Transverse colon (tissue), 4 donors: Measurements from ENCODE around the gene GOLT1A. TPM values are rescaled to one million over a fixed set of nuclear protein-coding genes. Genes with fewer than 3 reads are reported as not detected.

Experiments used
- DNase-seq: peaks from one replicate; pipeline ENCODE4 v3.0.0-alpha.2; 2019
- H3K27ac ChIP-seq, 4 donors: fragments of 200-600 bp; sonication (generic); 2 replicates each; pipeline ENCODE4 v1.5.1; 2016 to 2018; ENCODE audit warnings: inconsistent platforms in 4 of 4
- H3K27me3 ChIP-seq: fragments of 200-600 bp; sonication (generic); 2 replicates; pipeline ENCODE4 v1.5.1; 2017; ENCODE audit warnings: inconsistent platforms
- H3K36me3 ChIP-seq, 4 donors: fragments of 200-600 bp; sonication (generic); 2 replicates each; pipeline ENCODE4 v1.5.1; 2017 to 2019; ENCODE audit warnings: inconsistent platforms in 4 of 4
- H3K4me1 ChIP-seq, 4 donors: fragments of 200-600 bp; sonication (generic); 2 replicates each; pipeline ENCODE4 v1.5.1; 2017 to 2020; ENCODE audit warnings: inconsistent platforms in 4 of 4
- H3K4me3 ChIP-seq, 4 donors: fragments of 200-600 bp; sonication (generic); 1 replicate in 1 of 4; 2 replicates in 3 of 4; pipeline versions ENCODE4 v1.5.1 to v1.6.1; 2017 to 2019; ENCODE audit warnings: inconsistent platforms in 4 of 4
- H3K9me3 ChIP-seq, 2 donors: fragments of 200-600 bp; sonication (generic); 2 replicates each; pipeline ENCODE4 v1.5.1; 2017 to 2019; ENCODE audit warnings: inconsistent platforms in 2 of 2
- EP300 ChIP-seq: sonication (generic); formaldehyde crosslinking; IDR thresholded peaks from one replicate; pipeline ENCODE4 v1.6.1; 2017; ENCODE audit warnings: antibody characterized with exemption, low read depth
- POLR2A ChIP-seq: fragments of 450-650 bp; IDR thresholded peaks from one replicate; pipeline ENCODE4 v1.6.1; 2016; ENCODE audit warnings: antibody characterized with exemption, mild to moderate bottlenecking, moderate library complexity
- POLR2AphosphoS5 ChIP-seq, 3 donors: sonication (generic); formaldehyde crosslinking; IDR thresholded peaks; one replicate each; pipeline ENCODE4 v1.6.1; 2016; ENCODE audit warnings: antibody characterized with exemption in 3 of 3
- WGBS, 2 donors: methylation state at CpG; one replicate each; pipeline ENCODE4 v1.1.5; 2018; ENCODE audit warnings: low coverage in 1 of 2; 5-methylcytosine and 5-hydroxymethylcytosine counted together
- in situ Hi-C, 4 donors: fragments of 200-750 bp; cut with MboI; loops; one replicate each; pipeline versions ENCODE4 v1.15.0 to v1.15.1; 2017; ENCODE audit warnings: low sequenced_read_pairs in 3 of 4, low pct_ligation_motif_present in 1 of 4, low pct_unique_long_range_greater_than_20kb in 1 of 4
- intact Hi-C: fragments of 100-400 bp; cut with DNase I; formaldehyde crosslinking; loops from one replicate; pipeline ENCODE4 v1.15.1; 2023; ENCODE audit warnings: low total_unique reads
- total RNA-seq, 4 donors: library from RNA; depleted of rRNA; stranded (reverse); fragments of >200 nt; gene quantifications; one replicate each; pipeline ENCODE4 v1.1.0, GENCODE V29; 2016
- TF ChIP-seq, protein P1 (sequence below), 5 experiments: fragments of 200-600 bp in 3 of 5; fragments of 450-650 bp in 2 of 5; sonication (generic) in 3 of 5; IDR thresholded peaks; 1 replicate in 2 of 5; 2 replicates in 3 of 5; pipeline ENCODE4 v1.5.1; 2016 to 2017; ENCODE audit warnings: antibody characterized with exemption in 5 of 5, inconsistent platforms in 3 of 5, mild to moderate bottlenecking in 2 of 5, moderate library complexity in 1 of 5

The GOLT1A gene
- total RNA-seq, 4 donors from 2014 or later: 9.7 to 13.8 TPM; not detected in 2

DNA sequence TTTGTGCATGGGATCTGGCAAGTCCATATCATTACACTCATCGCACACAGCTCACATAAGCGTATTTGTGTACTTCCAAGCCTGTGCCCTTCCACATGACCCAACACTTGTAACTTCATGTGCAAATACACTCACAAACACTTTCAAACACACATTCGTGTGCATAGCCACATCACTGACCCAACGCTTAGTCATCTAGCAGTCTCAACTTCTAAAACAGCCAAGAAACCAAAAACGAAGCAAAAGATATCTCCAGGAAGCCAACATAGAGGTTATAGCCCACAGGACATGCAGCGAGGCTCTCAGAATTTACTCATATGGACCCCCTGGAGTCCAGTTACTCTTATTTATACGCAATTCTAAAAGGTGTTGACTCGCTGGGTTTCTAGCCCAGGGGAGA lies 10.9 kb upstream of the GOLT1A start:
- Histone ChIP-seq H3K36me3 (peaks cover 0 to 16% (median 3%) of the 10 kb centered on the region in 4 donors), H3K9me3 (no peaks in the 10 kb centered on the region), H3K27me3 (no peaks in the 10 kb centered on the region), H3K4me1 (peaks cover 0 to 14% (median 7%) of the 10 kb centered on the region in 4 donors), H3K4me3 (no peak overlapping the region), H3K27ac (no peak overlapping the region)
- WGBS, 2 donors: 66 to 84% methylated on average over 5 to 8 of the region's 8 CpGs
- no peak for DNase-seq
- in situ Hi-C loops: loop anchor here in 1 of 4 donors (10.0 kb wide), 1 partner anchor 140 kb away; no protein-coding TSS in a partner anchor
- intact Hi-C loops: no loop called here
- TF ChIP-seq, protein P1, sequence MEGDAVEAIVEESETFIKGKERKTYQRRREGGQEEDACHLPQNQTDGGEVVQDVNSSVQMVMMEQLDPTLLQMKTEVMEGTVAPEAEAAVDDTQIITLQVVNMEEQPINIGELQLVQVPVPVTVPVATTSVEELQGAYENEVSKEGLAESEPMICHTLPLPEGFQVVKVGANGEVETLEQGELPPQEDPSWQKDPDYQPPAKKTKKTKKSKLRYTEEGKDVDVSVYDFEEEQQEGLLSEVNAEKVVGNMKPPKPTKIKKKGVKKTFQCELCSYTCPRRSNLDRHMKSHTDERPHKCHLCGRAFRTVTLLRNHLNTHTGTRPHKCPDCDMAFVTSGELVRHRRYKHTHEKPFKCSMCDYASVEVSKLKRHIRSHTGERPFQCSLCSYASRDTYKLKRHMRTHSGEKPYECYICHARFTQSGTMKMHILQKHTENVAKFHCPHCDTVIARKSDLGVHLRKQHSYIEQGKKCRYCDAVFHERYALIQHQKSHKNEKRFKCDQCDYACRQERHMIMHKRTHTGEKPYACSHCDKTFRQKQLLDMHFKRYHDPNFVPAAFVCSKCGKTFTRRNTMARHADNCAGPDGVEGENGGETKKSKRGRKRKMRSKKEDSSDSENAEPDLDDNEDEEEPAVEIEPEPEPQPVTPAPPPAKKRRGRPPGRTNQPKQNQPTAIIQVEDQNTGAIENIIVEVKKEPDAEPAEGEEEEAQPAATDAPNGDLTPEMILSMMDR (IDR thresholded peaks at IDR 0.05): no peak
- TF ChIP-seq POLR2A: no peak
- no peak for TF ChIP-seq EP300
- no peak for TF ChIP-seq POLR2AphosphoS5 (IDR thresholded peaks at IDR 0.05)

- 78 to 88% methylated on average over 3 to 17 of the region's 17 CpGs for WGBS, 2 donors
- Histone ChIP-seq H3K27ac (no peak overlapping the region), H3K4me1 (peaks cover 0 to 14% (median 7%) of the 10 kb centered on the region in 4 donors), H3K36me3 (peaks cover 0 to 6% (median 0%) of the 10 kb centered on the region in 4 donors), H3K4me3 (no peak overlapping the region), H3K27me3 (no peaks in the 10 kb centered on the region), H3K9me3 (no peaks in the 10 kb centered on the region)
- in situ Hi-C loops (loop anchor here in 1 of 4 donors (10.0 kb wide), 1 partner anchor 142 kb away; no protein-coding TSS in a partner anchor), intact Hi-C loops (no loop called here)
- TF ChIP-seq EP300: no peak
- TF ChIP-seq, protein P1 (IDR thresholded peaks at IDR 0.05): no peak
- TF ChIP-seq POLR2A: no peak
- TF ChIP-seq POLR2AphosphoS5 (IDR thresholded peaks at IDR 0.05): no peak
- no peak for DNase-seq
Measured at GRCh38 chr1:204223129-204223860, 9.5 kb upstream of the GOLT1A start.

GRCh38 chr1:204222764-204223055 lies 8.9 kb upstream of the GOLT1A start:
- H3K27me3 ChIP-seq: no peaks in the 10 kb centered on the region
- in situ Hi-C loops (loop anchor here in 1 of 4 donors (10.0 kb wide), 1 partner anchor 142 kb away; no protein-coding TSS in a partner anchor), intact Hi-C loops (no loop called here)
- 81 to 94% methylated on average over 3 of the region's 3 CpGs for WGBS, 2 donors
- TF ChIP-seq EP300 (no peak), POLR2AphosphoS5 (IDR thresholded peaks at IDR 0.05) (no peak), POLR2A (no peak)
- TF ChIP-seq, protein P1 (IDR thresholded peaks at IDR 0.05): no peak
- DNase-seq: no peak
- H3K4me1 ChIP-seq: peaks cover 0 to 12% (median 7%) of the 10 kb centered on the region in 4 donors
- peaks cover 0 to 3% (median 0%) of the 10 kb centered on the region in 4 donors for H3K36me3 ChIP-seq
- H3K4me3 ChIP-seq: no peak overlapping the region
- H3K9me3 ChIP-seq: no peaks in the 10 kb centered on the region
- H3K27ac ChIP-seq: no peak overlapping the region

GRCh38 chr1:204222006-204222763 lies 8.4 kb upstream of the GOLT1A start:
- DNase-seq: no peak
- WGBS, 2 donors: 79% methylated on average over 8 of the region's 8 CpGs; no CpG with 5 or more reads in 1 of the 2 donors
- in situ Hi-C loops: loop anchor here in 1 of 4 donors (10.0 kb wide), 1 partner anchor 143 kb away; no protein-coding TSS in a partner anchor
- H3K4me3 ChIP-seq: no peak overlapping the region
- H3K36me3 ChIP-seq: no peaks in the 10 kb centered on the region
- no peaks in the 10 kb centered on the region for H3K9me3 ChIP-seq
- H3K27me3 ChIP-seq: no peaks in the 10 kb centered on the region
- TF ChIP-seq EP300 (no peak), POLR2AphosphoS5 (IDR thresholded peaks at IDR 0.05) (no peak), POLR2A (no peak)
- TF ChIP-seq, protein P1 (IDR thresholded peaks at IDR 0.05): no peak
- H3K27ac ChIP-seq: no peak overlapping the region
- H3K4me1 ChIP-seq: peaks cover 0 to 8% (median 7%) of the 10 kb centered on the region in 4 donors
- intact Hi-C loops: no loop called here
